NT2/D1 (cell line): Measurements from ENCODE around the gene NRG2.

Source experiments
- SUZ12 ChIP-seq: IDR thresholded peaks from 2 replicates; pipeline ENCODE4 v1.6.1; 2011; ENCODE audit not compliant: insufficient read length, insufficient read depth; ENCODE audit errors: extremely low read depth
- YY1 ChIP-seq: IDR thresholded peaks from 2 replicates; pipeline ENCODE4 v1.6.1; 2011; ENCODE audit not compliant: insufficient read length, insufficient read depth
- ZNF274 ChIP-seq: IDR thresholded peaks from 2 replicates; pipeline ENCODE4 v1.6.1; 2011; ENCODE audit warnings: mild to moderate bottlenecking, low read depth, low read length

GRCh38 chr5:139861889-139862207 is 181.3 kb downstream of the NRG2 start:
- no peak for TF ChIP-seq SUZ12
- no peak for TF ChIP-seq ZNF274
- TF ChIP-seq YY1 = no peak
